ENCODE results near the gene ECI1. TPM values are rescaled to one million over a fixed set of nuclear protein-coding genes. Genes with fewer than 3 reads are reported as not detected.

Gene ECI1
- total RNA-seq, 3 donors from 2014 or later, result 45.4 to 66.2 (median 63.8) TPM

DNA sequence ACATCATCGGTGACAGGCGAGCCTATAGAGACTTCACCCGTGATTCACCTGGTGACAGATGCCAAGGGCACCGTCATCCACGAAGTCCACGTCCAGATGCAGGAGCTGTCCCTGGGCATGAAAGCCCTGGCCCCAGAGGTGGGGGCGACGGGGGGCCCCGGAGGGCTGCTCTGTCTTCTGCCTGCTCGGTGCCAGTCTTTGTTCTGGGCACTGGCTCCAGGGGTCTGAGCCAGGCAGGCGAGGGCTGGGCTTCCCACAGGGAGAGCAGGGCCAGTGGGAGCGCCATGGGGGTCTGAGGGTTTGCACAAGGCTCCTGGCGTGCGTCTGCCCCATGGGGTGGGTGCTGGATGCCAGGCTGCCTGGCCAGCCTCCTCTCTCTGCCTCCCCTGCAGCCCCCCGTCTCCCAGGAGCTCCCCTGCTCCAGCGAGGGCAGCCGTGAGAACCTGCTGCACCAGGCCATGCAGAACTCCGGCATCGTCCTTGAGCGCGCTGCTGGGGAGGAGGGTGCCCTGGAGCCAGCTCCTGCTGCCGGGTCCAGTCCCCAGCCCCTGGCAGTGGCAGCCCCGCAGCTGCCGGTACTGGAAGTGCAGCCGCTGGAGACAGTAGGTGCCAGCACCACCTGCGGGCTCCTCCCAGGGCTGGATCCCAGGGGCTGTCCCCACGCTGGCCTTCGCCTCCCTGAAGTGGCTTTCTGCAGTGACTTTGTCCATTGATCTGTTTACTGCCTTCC lies 18.2 kb downstream of the ECI1 start:
- Histone ChIP-seq H3K9me3 (no peaks in the 10 kb centered on the region), H3K36me3 (peaks cover 24% of the 10 kb centered on the region), H3K27me3 (no peaks in the 10 kb centered on the region), H3K4me3 (no peak overlapping the region), H3K27ac (no peak overlapping the region), H3K4me1 (peaks cover 6 to 14% of the 10 kb centered on the region in 2 donors)
- TF ChIP-seq POLR2A (IDR thresholded peaks at IDR 0.05) (no peak), POLR2AphosphoS5 (IDR thresholded peaks at IDR 0.05) (no peak)
- TF ChIP-seq, protein P1, sequence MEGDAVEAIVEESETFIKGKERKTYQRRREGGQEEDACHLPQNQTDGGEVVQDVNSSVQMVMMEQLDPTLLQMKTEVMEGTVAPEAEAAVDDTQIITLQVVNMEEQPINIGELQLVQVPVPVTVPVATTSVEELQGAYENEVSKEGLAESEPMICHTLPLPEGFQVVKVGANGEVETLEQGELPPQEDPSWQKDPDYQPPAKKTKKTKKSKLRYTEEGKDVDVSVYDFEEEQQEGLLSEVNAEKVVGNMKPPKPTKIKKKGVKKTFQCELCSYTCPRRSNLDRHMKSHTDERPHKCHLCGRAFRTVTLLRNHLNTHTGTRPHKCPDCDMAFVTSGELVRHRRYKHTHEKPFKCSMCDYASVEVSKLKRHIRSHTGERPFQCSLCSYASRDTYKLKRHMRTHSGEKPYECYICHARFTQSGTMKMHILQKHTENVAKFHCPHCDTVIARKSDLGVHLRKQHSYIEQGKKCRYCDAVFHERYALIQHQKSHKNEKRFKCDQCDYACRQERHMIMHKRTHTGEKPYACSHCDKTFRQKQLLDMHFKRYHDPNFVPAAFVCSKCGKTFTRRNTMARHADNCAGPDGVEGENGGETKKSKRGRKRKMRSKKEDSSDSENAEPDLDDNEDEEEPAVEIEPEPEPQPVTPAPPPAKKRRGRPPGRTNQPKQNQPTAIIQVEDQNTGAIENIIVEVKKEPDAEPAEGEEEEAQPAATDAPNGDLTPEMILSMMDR (IDR thresholded peaks at IDR 0.05), result no peak
- DNase-seq (ENCODE audit: low spot score in 2 of 2), result no peak
- intact Hi-C loops (cut with DNase I; ENCODE audit: low total_unique reads), result no loop called here

DNA sequence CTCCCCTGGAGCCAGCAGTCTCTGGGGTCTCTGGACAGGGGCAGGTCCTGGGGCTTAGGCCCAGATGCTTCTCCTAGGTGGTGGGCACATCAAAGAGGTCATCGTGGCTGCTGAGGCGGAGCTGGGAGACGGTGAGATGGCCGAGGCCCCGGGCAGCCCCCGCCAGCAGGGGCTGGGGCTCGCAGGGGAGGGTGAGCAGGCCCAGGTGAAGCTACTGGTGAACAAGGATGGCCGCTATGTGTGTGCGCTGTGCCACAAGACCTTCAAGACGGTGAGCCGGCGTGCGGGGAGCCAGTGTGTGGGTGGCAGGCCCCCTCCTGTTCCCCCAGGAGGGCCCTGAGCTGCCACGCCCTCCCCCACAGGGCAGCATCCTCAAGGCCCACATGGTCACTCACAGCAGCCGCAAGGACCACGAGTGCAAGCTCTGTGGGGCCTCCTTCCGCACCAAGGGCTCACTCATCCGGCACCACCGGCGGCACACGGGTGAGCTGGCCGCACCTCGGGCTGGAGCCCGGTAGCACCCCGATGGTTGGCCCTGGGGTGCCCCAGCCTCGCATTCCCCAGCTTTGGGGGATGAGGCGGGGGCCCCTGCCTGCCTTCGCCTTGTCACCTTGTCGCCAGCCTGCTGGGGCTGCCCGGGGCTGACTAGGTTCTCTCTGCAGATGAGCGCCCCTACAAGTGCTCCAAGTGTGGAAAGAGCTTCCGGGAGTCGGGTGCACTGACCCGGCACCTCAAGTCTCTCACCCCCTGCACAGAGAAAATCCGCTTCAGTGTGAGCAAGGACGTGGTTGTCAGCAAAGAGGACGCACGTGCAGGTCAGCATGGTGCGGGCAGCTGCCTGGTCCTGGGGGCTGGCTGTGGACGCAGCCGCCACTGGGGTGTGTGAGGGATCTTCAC lies 19.0 kb downstream of the ECI1 start:
- Histone ChIP-seq H3K27ac (no peak overlapping the region), H3K4me1 (peaks cover 6 to 14% of the 10 kb centered on the region in 2 donors), H3K9me3 (no peaks in the 10 kb centered on the region), H3K4me3 (no peak overlapping the region), H3K36me3 (peaks cover 24% of the 10 kb centered on the region), H3K27me3 (no peaks in the 10 kb centered on the region)
- intact Hi-C loops (cut with DNase I; ENCODE audit: low total_unique reads), result no loop called here
- DNase-seq (ENCODE audit: low spot score in 2 of 2), result no peak
- TF ChIP-seq, protein P1 (IDR thresholded peaks at IDR 0.05), result no peak
- TF ChIP-seq POLR2A (IDR thresholded peaks at IDR 0.05) (no peak), POLR2AphosphoS5 (IDR thresholded peaks at IDR 0.05) (no peak)

DNA sequence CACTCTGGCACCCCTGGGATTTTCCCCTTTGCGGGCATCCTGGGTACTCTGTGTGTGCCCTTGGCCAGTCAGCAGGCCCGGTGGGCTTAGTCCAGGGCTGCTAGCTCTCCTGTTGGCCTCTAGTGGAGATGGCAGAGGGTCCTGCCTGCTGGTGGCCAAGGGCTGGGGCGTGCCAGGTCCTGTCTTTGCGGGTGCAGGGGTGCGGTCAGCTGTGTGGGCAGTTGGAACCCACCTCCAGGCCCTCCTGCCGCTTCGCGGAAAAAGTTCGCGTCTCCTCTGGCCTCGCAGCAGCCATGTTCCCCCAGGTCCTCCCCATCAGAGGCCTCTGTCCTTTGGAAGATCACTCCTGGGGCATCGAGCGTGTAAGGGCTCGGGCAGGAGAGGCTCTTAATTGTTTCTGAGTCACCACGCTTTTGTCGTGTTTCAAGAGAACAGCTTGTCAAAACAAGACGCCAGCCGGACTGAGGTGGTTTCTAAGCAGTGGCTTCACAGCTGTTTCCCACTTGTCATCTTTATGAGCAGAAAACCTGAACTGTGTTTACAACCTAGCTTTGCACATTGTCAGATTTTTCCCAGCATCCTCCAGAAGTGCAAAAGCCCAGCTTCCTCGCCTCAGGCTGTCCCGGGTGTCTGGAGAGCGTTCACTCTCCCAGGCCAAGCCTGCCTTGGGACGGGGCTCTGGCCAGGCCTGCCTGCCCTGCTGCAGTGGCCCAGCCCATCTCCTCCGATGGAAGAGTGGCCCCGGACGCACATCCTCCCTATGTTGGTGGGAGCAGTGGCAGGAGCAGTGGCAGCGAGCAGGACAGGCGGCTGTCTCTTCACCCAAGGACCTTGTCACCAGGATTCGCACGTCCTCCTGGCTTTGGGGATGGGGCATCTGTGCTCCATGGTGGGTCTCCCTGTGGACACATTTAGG lies 20.1 kb downstream of the ECI1 start:
- Histone ChIP-seq H3K27me3 (no peaks in the 10 kb centered on the region), H3K27ac (no peak overlapping the region), H3K4me3 (no peak overlapping the region), H3K4me1 (peaks cover 4 to 10% of the 10 kb centered on the region in 2 donors), H3K36me3 (peaks cover 24% of the 10 kb centered on the region), H3K9me3 (no peaks in the 10 kb centered on the region)
- no peak for DNase-seq (ENCODE audit: low spot score in 2 of 2)
- intact Hi-C loops (cut with DNase I; ENCODE audit: low total_unique reads), result no loop called here
- no peak for TF ChIP-seq POLR2A (IDR thresholded peaks at IDR 0.05)
- TF ChIP-seq POLR2AphosphoS5 (IDR thresholded peaks at IDR 0.05), result no peak
- TF ChIP-seq, protein P1 (IDR thresholded peaks at IDR 0.05), result no peak

DNA sequence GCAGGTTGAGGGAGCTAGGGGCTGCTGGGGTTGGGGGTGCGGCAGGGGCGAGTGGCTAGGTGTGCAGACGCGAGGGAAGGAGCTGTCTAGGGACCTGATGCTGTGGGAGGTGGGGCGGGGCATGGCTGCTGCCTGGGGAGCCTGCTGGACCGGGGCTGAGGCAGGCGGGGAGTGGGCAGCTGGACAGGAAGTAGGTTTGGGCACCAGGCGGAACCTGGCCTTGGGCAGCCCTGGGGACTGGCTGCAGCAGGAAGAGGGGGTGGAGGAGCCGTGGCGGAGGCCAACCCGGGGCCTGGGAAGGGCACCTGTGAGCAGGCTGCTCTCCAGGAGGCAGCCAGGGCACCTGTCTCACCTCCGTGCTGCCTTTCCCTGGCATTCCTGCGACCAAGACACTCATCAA lies 21.0 kb downstream of the ECI1 start:
- peaks cover 4 to 5% of the 10 kb centered on the region in 2 donors for H3K4me1 ChIP-seq

More for the DNA sequence above, 21.0 kb downstream of the ECI1 start:
- Histone ChIP-seq H3K9me3 (no peaks in the 10 kb centered on the region), H3K4me3 (no peak overlapping the region), H3K36me3 (peaks cover 24% of the 10 kb centered on the region), H3K27ac (no peak overlapping the region), H3K27me3 (no peaks in the 10 kb centered on the region)
- intact Hi-C loops (cut with DNase I; ENCODE audit: low total_unique reads), result no loop called here
- TF ChIP-seq, protein P1 (IDR thresholded peaks at IDR 0.05), result no peak
- TF ChIP-seq POLR2AphosphoS5 (IDR thresholded peaks at IDR 0.05) (no peak), POLR2A (IDR thresholded peaks at IDR 0.05) (no peak)
- DNase-seq (ENCODE audit: low spot score in 2 of 2), result no peak
